Cardiac muscle cell (in vitro differentiated cells and primary cell): ENCODE results near the gene HDAC4. TPM values are rescaled to one million over a fixed set of nuclear protein-coding genes. Genes with fewer than 3 reads are reported as not detected.

Experiments
- DNase-seq, 2 donors: peaks; one replicate each; pipeline versions ENCODE4 v3.0.0 to v3.0.0-alpha.2; 2010 to 2017; ENCODE audit warnings: low read depth in 1 of 2, low spot score in 1 of 2
- H3K27ac ChIP-seq: fragments of 200-600 bp; sonication (generic); 2 replicates; pipeline ENCODE4 v1.5.1; 2016
- H3K27me3 ChIP-seq: fragments of 200-600 bp; sonication (generic); 2 replicates; pipeline ENCODE4 v1.6.0; 2016; ENCODE audit warnings: control low read depth
- H3K36me3 ChIP-seq: fragments of 200-600 bp; sonication (generic); 2 replicates; pipeline ENCODE4 v1.5.1; 2016; ENCODE audit warnings: control low read depth
- H3K4me1 ChIP-seq: fragments of 200-600 bp; sonication (generic); 2 replicates; pipeline ENCODE4 v1.8.1; 2017; ENCODE audit warnings: low read depth, mild to moderate bottlenecking, mixed run types
- H3K4me3 ChIP-seq: fragments of 200-600 bp; sonication (generic); 2 replicates; pipeline ENCODE4 v1.5.1; 2016; ENCODE audit warnings: mild to moderate bottlenecking
- H3K9me3 ChIP-seq: fragments of 200-600 bp; sonication (generic); 2 replicates; pipeline ENCODE4 v1.5.1; 2017; ENCODE audit warnings: low read depth, mild to moderate bottlenecking, control low read depth
- polyA plus RNA-seq: library from polyadenylated mRNA; unstranded; fragments of >200 nt; fragmentation: Nextera tagmentation; extraction: Ambion mirVana; gene quantifications from 2 replicates; pipeline ENCODE4 v1.2.1, GENCODE V29; 2016
- total RNA-seq: library from RNA; depleted of rRNA; stranded (reverse); fragments of >200 nt; gene quantifications from 2 replicates; pipeline ENCODE4 v1.2.3, GENCODE V29; 2016
- TF ChIP-seq, protein P1 (sequence below): IDR thresholded peaks from 2 replicates; pipeline ENCODE4 v1.5.1; 2012; ENCODE audit warnings: low read depth, mild to moderate bottlenecking, low read length

The HDAC4 gene
- total and polyA plus RNA-seq, 2 experiments from 2014 or later = 7.0 to 41.6 TPM

DNA sequence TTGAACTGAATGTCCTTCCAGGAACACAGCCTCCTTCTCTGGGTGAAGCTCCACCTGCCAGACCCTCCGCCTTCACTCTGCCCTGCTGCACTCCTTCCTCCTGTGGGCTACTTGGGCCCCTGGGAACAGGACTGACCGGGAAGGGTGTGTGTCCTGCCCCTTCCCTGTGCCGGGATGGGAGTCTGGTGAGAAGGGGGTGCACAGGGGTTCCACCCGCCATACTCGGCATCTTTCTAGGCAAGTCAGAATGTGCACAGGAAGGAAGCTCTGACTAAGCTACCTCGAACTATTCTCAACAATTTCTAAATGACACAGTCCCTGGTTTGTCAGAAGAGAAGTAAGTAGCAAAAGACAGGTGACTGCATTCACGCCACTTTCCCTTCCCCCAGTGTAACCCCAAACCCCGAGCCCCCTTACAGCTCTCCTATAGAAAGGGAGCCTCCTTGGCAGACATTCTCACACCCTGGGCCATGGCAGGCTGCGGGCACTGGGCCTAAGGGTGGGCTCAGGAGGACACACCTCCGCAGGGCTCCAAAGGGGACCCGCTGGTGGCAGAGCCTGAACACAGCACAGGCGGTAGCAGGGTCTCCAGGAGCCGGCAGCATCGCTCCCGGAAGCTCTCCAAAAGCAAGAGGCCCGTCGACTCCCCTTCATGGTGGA lies 184.1 kb downstream of the HDAC4 start:
- TF ChIP-seq, protein P1, sequence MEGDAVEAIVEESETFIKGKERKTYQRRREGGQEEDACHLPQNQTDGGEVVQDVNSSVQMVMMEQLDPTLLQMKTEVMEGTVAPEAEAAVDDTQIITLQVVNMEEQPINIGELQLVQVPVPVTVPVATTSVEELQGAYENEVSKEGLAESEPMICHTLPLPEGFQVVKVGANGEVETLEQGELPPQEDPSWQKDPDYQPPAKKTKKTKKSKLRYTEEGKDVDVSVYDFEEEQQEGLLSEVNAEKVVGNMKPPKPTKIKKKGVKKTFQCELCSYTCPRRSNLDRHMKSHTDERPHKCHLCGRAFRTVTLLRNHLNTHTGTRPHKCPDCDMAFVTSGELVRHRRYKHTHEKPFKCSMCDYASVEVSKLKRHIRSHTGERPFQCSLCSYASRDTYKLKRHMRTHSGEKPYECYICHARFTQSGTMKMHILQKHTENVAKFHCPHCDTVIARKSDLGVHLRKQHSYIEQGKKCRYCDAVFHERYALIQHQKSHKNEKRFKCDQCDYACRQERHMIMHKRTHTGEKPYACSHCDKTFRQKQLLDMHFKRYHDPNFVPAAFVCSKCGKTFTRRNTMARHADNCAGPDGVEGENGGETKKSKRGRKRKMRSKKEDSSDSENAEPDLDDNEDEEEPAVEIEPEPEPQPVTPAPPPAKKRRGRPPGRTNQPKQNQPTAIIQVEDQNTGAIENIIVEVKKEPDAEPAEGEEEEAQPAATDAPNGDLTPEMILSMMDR = no peak
- Histone ChIP-seq H3K4me3 (no peak overlapping the region), H3K36me3 (no peaks in the 10 kb centered on the region), H3K4me1 (peaks cover 3% of the 10 kb centered on the region), H3K9me3 (no peaks in the 10 kb centered on the region), H3K27ac (no peak overlapping the region), H3K27me3 (no peaks in the 10 kb centered on the region)
- DNase-seq = no peak

DNA sequence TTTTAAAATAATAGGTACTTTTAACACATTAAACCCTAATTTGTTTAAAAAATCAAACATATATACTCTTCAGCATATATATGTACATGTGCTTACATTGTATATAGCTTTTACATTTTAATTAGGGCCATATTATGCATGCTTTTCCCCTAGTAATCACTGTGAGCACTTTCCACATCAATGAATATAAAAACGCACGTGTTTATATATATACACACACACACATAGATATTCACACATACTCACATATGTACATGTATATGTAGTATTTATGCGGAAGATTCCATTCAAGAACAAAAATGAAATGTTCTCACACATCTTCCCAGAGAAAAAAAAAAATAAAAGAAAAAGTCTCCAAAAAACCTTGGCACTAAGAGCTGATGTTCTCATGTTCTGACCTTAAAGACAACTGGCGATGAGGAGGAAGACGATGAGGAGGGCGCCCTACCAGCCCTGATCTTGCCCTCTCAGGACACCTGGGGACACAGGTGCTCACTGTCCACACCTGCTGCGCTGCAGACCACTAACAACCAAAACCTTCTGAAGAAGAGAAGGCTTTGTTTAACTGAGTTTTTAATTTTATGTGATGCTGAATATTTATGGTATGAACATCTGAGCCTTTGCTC lies 184.7 kb downstream of the HDAC4 start:
- H3K4me3 ChIP-seq = no peak overlapping the region

DNA sequence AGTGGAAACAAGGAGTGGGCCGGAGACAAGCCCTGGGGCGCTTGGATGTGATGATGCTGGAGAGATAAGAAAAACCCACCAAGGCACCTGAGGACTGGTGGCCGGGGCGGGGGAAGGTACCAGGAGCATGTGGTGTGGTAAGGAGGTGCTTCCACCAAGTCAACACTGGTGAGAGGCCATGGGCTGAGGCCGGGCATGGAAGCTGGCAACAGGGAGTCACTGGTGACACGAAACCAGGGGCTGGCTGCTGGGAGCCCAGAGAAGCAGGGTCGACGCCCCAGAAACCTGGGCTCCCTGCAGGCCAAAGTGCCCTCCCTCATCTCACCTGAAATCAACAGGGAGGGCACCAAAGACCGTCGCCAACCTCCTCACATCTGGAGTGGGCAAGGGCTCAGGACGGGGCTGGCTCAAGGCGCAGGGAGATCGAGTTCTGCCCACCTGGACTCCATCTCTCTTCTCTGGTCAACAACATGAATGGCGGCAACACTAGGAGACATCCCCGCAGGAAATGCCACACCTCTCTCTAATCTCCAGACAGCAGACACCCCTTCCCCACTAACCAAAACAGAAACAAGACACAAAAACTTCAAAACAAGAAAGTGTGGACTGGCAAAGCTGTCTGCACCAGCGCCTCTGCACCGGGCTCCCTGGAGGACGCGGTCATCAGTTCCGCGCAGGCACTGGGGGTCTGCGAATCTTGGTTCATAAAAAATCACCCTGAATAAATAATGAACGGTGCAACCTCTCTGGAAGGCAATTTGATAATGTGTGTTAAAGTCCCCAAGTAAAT lies 185.5 kb downstream of the HDAC4 start:
- TF ChIP-seq, protein P1 = no peak
- H3K4me1 ChIP-seq = no peaks in the 10 kb centered on the region
- no peak overlapping the region for H3K4me3 ChIP-seq
- H3K9me3 ChIP-seq = no peaks in the 10 kb centered on the region
- H3K36me3 ChIP-seq = no peaks in the 10 kb centered on the region
- H3K27me3 ChIP-seq = no peaks in the 10 kb centered on the region
- DNase-seq = no peak
- H3K27ac ChIP-seq = no peak overlapping the region

More for the DNA sequence above, 184.7 kb downstream of the HDAC4 start:
- Histone ChIP-seq H3K27ac (no peak overlapping the region), H3K4me1 (no peaks in the 10 kb centered on the region), H3K9me3 (no peaks in the 10 kb centered on the region), H3K27me3 (no peaks in the 10 kb centered on the region), H3K36me3 (no peaks in the 10 kb centered on the region)
- TF ChIP-seq, protein P1 = no peak
- no peak for DNase-seq

DNA sequence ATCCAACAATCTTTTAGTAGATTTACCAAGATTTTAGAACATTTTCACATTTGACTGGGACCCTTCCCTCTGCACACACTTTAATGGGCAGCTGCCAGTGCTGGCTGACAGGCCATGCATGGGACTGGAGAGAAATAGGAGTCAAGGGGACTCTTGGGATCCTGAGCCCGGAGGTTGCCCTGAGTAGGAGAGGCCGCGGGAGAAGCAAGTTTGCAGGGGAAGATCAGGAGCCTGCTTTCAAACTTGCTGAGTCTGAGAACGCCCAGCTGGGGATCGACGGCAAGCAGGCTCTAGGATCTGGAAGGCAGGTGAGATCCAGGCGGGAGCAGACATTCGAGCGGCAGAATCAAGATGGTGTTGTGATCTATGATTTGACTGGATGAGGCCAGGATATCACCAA lies 186.1 kb downstream of the HDAC4 start:
- no peak overlapping the region for H3K27ac ChIP-seq
- H3K27me3 ChIP-seq = no peaks in the 10 kb centered on the region
- no peaks in the 10 kb centered on the region for H3K36me3 ChIP-seq
- H3K9me3 ChIP-seq = no peaks in the 10 kb centered on the region
- H3K4me3 ChIP-seq = no peak overlapping the region
- H3K4me1 ChIP-seq = no peaks in the 10 kb centered on the region
- no peak for DNase-seq
- TF ChIP-seq, protein P1 = no peak

DNA sequence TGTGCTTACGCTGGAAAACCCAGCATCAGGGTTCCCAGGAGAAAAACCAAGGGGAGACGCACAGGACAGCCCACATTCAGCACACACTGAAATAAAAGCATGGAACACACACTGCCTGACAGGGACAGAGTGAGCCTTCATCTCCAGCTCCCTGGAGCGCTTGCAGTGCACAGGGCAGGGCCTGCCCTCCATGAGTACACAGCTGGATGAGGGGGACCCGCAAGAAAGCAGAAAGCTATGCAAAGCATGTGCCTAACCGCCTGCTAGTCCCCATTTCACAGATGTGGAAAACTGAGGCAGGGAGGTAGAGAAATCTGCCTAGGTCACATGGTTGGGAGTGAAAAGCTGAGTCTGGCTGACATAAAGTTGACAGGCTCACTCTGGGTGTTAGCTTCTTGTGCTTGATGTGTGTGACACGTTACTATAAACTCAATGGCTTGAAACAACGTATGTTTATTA lies 187.1 kb downstream of the HDAC4 start:
- no peaks in the 10 kb centered on the region for H3K4me1 ChIP-seq
- no peak for DNase-seq
- no peak overlapping the region for H3K4me3 ChIP-seq
- H3K27me3 ChIP-seq = no peaks in the 10 kb centered on the region
- TF ChIP-seq, protein P1 = no peak
- no peaks in the 10 kb centered on the region for H3K36me3 ChIP-seq
- no peaks in the 10 kb centered on the region for H3K9me3 ChIP-seq
- H3K27ac ChIP-seq = no peak overlapping the region
